DOHH2 (cell line): ENCODE measurements around the gene OR51B4.
"Not testable (repeated sequence)": the region's sequence is repeated elsewhere in the genome, so short reads cannot be mapped to it uniquely, and the experiment has no call there.

Source experiments
- H3F3A ChIP-seq: fragments of 200-600 bp; sonication (generic), shearing (Covaris generic); 2 replicates; pipeline ENCODE4 v1.6.0; 2016; ENCODE audit warnings: antibody characterized with exemption, mild to moderate bottlenecking; ENCODE audit not compliant: control insufficient read depth, insufficient read depth
- H3K27ac ChIP-seq: fragments of 200-600 bp; sonication (generic); 2 replicates; pipeline ENCODE4 v1.5.1; 2014; ENCODE audit warnings: low read depth, mild to moderate bottlenecking, low read length, moderate library complexity
- H3K27me3 ChIP-seq: fragments of 200-600 bp; sonication (generic); 2 replicates; pipeline ENCODE4 v1.6.1; 2014; ENCODE audit warnings: mild to moderate bottlenecking, low read length, mixed read lengths; ENCODE audit not compliant: control insufficient read depth
- H3K36me3 ChIP-seq: fragments of 200-600 bp; sonication (generic); 2 replicates; pipeline ENCODE4 v1.6.1; 2014; ENCODE audit warnings: mild to moderate bottlenecking, low read length, moderate library complexity, mixed read lengths; ENCODE audit not compliant: control insufficient read depth
- H3K4me1 ChIP-seq: fragments of 200-600 bp; sonication (generic); 2 replicates; pipeline ENCODE4 v1.6.1; 2014; ENCODE audit warnings: mild to moderate bottlenecking, low read length, mixed read lengths; ENCODE audit not compliant: control insufficient read depth
- H3K4me2 ChIP-seq: fragments of 200-600 bp; sonication (generic); 2 replicates; pipeline ENCODE4 v1.6.0; 2014; ENCODE audit warnings: mild to moderate bottlenecking, low read length, moderate library complexity
- H3K4me3 ChIP-seq: fragments of 200-600 bp; sonication (generic); 2 replicates; pipeline ENCODE4 v1.5.1; 2014; ENCODE audit warnings: mild to moderate bottlenecking, low read length, mixed read lengths
- H3K79me2 ChIP-seq: fragments of 200-600 bp; sonication (generic); 2 replicates; pipeline ENCODE4 v1.6.1; 2014; ENCODE audit warnings: mild to moderate bottlenecking, low read length, mixed read lengths; ENCODE audit not compliant: control insufficient read depth
- H3K9me2 ChIP-seq: fragments of 200-600 bp; sonication (generic); replicated peaks from 2 replicates; pipeline ENCODE4 v1.6.1; 2014; ENCODE audit warnings: mild to moderate bottlenecking, low read length, mixed read lengths; ENCODE audit not compliant: control insufficient read depth
- H3K9me3 ChIP-seq: fragments of 200-600 bp; sonication (generic); 2 replicates; pipeline ENCODE4 v1.6.1; 2014; ENCODE audit warnings: antibody characterized with exemption, low read length, mixed read lengths; ENCODE audit not compliant: control insufficient read depth, insufficient read depth
- H4K20me1 ChIP-seq: fragments of 200-600 bp; sonication (generic); 2 replicates; pipeline ENCODE4 v1.6.0; 2014; ENCODE audit warnings: low read depth, mild to moderate bottlenecking, antibody characterized with exemption, low read length, moderate library complexity; ENCODE audit not compliant: control insufficient read depth, insufficient read depth
- CTCF ChIP-seq: fragments of 200-600 bp; sonication (generic); IDR thresholded peaks from one replicate; pipeline ENCODE4 v1.5.1; 2014; ENCODE audit warnings: antibody characterized with exemption, mild to moderate bottlenecking, low read depth, low read length; ENCODE audit not compliant: poor library complexity, severe bottlenecking
- EZH2phosphoT487 ChIP-seq: fragments of 200-600 bp; sonication (generic); IDR thresholded peaks from 2 replicates; pipeline ENCODE4 v1.6.1; 2017; ENCODE audit warnings: borderline replicate concordance, mild to moderate bottlenecking, antibody characterized with exemption, low read length, moderate library complexity, mixed read lengths

OR51B4 gene

DNA sequence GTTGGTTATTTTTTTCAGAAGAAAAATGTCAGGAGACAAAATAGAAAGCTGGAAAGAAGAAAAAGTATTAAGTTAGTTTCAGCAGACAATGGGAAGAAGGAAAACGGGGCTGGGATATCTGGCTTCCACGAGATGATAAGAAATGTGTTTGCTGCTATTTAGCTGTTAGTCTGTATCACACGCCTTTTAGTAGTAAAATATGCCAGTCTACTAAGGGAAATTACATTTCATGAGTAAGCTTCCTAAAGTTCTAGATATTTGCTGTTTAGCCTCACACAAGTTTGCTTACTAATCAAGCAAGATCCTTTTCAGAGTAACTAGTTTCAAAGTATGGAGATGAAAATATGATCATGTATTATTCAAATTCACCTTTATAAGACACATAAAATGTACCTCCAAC is 1.5 kb downstream of the OR51B4 start:
- Histone ChIP-seq H3K9me3 (no peaks in the 10 kb centered on the region), H3K36me3 (no peaks in the 10 kb centered on the region), H3K9me2 (no peaks in the 10 kb centered on the region), H3K27me3 (no peaks in the 10 kb centered on the region), H3K4me1 (no peaks in the 10 kb centered on the region), H3K4me2 (no peak overlapping the region), H3F3A (no peaks in the 10 kb centered on the region), H4K20me1 (no peaks in the 10 kb centered on the region), H3K27ac (no peak overlapping the region), H3K79me2 (no peaks in the 10 kb centered on the region), H3K4me3 (no peak overlapping the region)
- no peak for TF ChIP-seq CTCF
- no peak for TF ChIP-seq EZH2phosphoT487

GRCh38 chr11:5298451-5298850 is 3.3 kb downstream of the OR51B4 start:
- no peaks in the 10 kb centered on the region for H3F3A ChIP-seq
- H3K36me3 ChIP-seq: no peaks in the 10 kb centered on the region
- no peaks in the 10 kb centered on the region for H3K9me3 ChIP-seq
- no peak overlapping the region for H3K4me3 ChIP-seq
- H3K9me2 ChIP-seq: no peaks in the 10 kb centered on the region
- H3K4me1 ChIP-seq: no peaks in the 10 kb centered on the region
- no peaks in the 10 kb centered on the region for H4K20me1 ChIP-seq
- H3K4me2 ChIP-seq: no peak overlapping the region
- no peak overlapping the region for H3K27ac ChIP-seq
- H3K79me2 ChIP-seq: no peaks in the 10 kb centered on the region
- TF ChIP-seq CTCF (no peak), EZH2phosphoT487 (no peak)
- no peaks in the 10 kb centered on the region for H3K27me3 ChIP-seq

GRCh38 chr11:5297721-5298323 is 3.9 kb downstream of the OR51B4 start:
- Histone ChIP-seq H3K4me2 (no peak overlapping the region), H3K27ac (no peak overlapping the region), H3K4me1 (no peaks in the 10 kb centered on the region), H3K9me3 (no peaks in the 10 kb centered on the region), H3K36me3 (no peaks in the 10 kb centered on the region), H3K4me3 (no peak overlapping the region), H3K9me2 (no peaks in the 10 kb centered on the region), H4K20me1 (no peaks in the 10 kb centered on the region), H3K27me3 (no peaks in the 10 kb centered on the region), H3F3A (no peaks in the 10 kb centered on the region), H3K79me2 (no peaks in the 10 kb centered on the region)
- TF ChIP-seq EZH2phosphoT487: no peak
- TF ChIP-seq CTCF: no peak

- H3K27me3 ChIP-seq, H3F3A ChIP-seq, H3K36me3 ChIP-seq, H3K9me3 ChIP-seq, H3K4me1 ChIP-seq, H4K20me1 ChIP-seq, H3K79me2 ChIP-seq, H3K9me2 ChIP-seq, H3K27ac ChIP-seq, H3K4me3 ChIP-seq, H3K4me2 ChIP-seq: not testable (repeated sequence)
Observed at GRCh38 chr11:5294342-5294995, 7.3 kb downstream of the OR51B4 start.
